GM23338 (cell line): ENCODE results near the gene ANO1. TPM values are rescaled to one million over a fixed set of nuclear protein-coding genes. Genes with fewer than 3 reads are reported as not detected.

Experiments
- ATAC-seq: fragments of 200-7000 bp; cut with Tn5 transposase; 3 replicates; pipeline ENCODE4 v1.9.1; 2020
- DNase-seq: peaks from one replicate; pipeline ENCODE4 v3.0.0-alpha.2; 2015; ENCODE audit warnings: low spot score
- H2AFZ ChIP-seq: fragments of 200-600 bp; sonication (generic); 2 replicates; pipeline ENCODE4 v1.8.0; 2016; ENCODE audit warnings: antibody characterized with exemption, mild to moderate bottlenecking, moderate library complexity
- H3F3A ChIP-seq: fragments of 200-600 bp; sonication (generic); replicated peaks from 2 replicates; pipeline ENCODE4 v1.8.0; 2017; ENCODE audit warnings: antibody characterized with exemption, mixed run types, low read depth
- H3K27ac ChIP-seq: fragments of 200-600 bp; sonication (generic); 2 replicates; pipeline ENCODE4 v1.6.1; 2016; ENCODE audit warnings: low read depth
- H3K27me3 ChIP-seq: fragments of 200-600 bp; sonication (generic); 2 replicates; pipeline ENCODE4 v1.8.0; 2016; ENCODE audit warnings: mild to moderate bottlenecking, mixed run types, moderate library complexity; ENCODE audit not compliant: insufficient read depth
- H3K36me3 ChIP-seq: fragments of 200-600 bp; sonication (generic); 2 replicates; pipeline ENCODE4 v1.8.0; 2016; ENCODE audit warnings: mild to moderate bottlenecking; ENCODE audit not compliant: insufficient read depth
- H3K4me1 ChIP-seq: fragments of 200-600 bp; sonication (generic); 2 replicates; pipeline ENCODE4 v1.8.0; 2016; ENCODE audit warnings: mild to moderate bottlenecking, moderate library complexity; ENCODE audit not compliant: insufficient read depth
- H3K4me2 ChIP-seq: fragments of 200-600 bp; sonication (generic); 2 replicates; pipeline ENCODE4 v1.7.1; 2017; ENCODE audit warnings: mixed run types
- H3K4me3 ChIP-seq: fragments of 200-600 bp; sonication (generic); 2 replicates; pipeline ENCODE4 v1.6.1; 2016; ENCODE audit warnings: mixed run types
- H3K79me2 ChIP-seq: fragments of 200-600 bp; sonication (generic); replicated peaks from 2 replicates; pipeline ENCODE4 v1.8.0; 2017; ENCODE audit warnings: mild to moderate bottlenecking; ENCODE audit not compliant: insufficient read depth
- H3K9me2 ChIP-seq: fragments of 200-600 bp; sonication (generic); 2 replicates; pipeline ENCODE4 v1.8.0; 2017; ENCODE audit not compliant: insufficient read depth
- H4K20me1 ChIP-seq: fragments of 200-600 bp; sonication (generic); replicated peaks from 2 replicates; pipeline ENCODE4 v1.8.0; 2017; ENCODE audit warnings: mild to moderate bottlenecking; ENCODE audit not compliant: insufficient read depth
- H3K27ac Mint-ChIP-seq: 2 replicates; pipeline ENCODE4 v1.8.0; 2020; ENCODE audit warnings: inconsistent platforms, mild to moderate bottlenecking, moderate library complexity, mixed read lengths
- H3K27me3 Mint-ChIP-seq: 3 replicates; pipeline ENCODE4 v1.8.0; 2022; ENCODE audit warnings: low read depth, mild to moderate bottlenecking, moderate library complexity, mixed read lengths, inconsistent platforms; ENCODE audit not compliant: insufficient read depth, poor library complexity
- H3K36me3 Mint-ChIP-seq: 3 replicates; pipeline ENCODE4 v1.8.0; 2021; ENCODE audit warnings: low read depth, mild to moderate bottlenecking, inconsistent platforms, moderate library complexity, mixed read lengths
- H3K4me1 Mint-ChIP-seq: 3 replicates; pipeline ENCODE4 v1.8.0; 2020; ENCODE audit warnings: mild to moderate bottlenecking, inconsistent platforms, mixed read lengths
- H3K4me3 Mint-ChIP-seq: 3 replicates; pipeline ENCODE4 v1.8.0; 2021; ENCODE audit warnings: moderate library complexity, mild to moderate bottlenecking, inconsistent platforms, mixed read lengths
- H3K9me3 Mint-ChIP-seq: 3 replicates; pipeline ENCODE4 v1.8.0; 2020; ENCODE audit warnings: moderate library complexity, mild to moderate bottlenecking, inconsistent platforms, mixed read lengths
- CREB1 ChIP-seq: fragments of 250-450 bp; sonication (Bioruptor Pico); IDR thresholded peaks from 2 replicates; pipeline ENCODE4 v1.5.0; 2020; ENCODE audit warnings: low read depth, mild to moderate bottlenecking, moderate library complexity
- CTCF ChIP-seq, 2 experiments: fragments of 200-600 bp in 1 of 2; sonication (generic) in 1 of 2; conservative IDR thresholded peaks; 2 replicates each; pipeline versions ENCODE4 v1.5.1 to v1.6.1; 2016 to 2017; ENCODE audit warnings: antibody characterized with exemption in 2 of 2, low read depth in 2 of 2, mild to moderate bottlenecking in 2 of 2, moderate library complexity in 1 of 2
- ETS1 ChIP-seq: IDR thresholded peaks from 2 replicates; pipeline ENCODE4 v1.6.1; 2016; ENCODE audit warnings: antibody characterized with exemption
- EZH2 ChIP-seq: fragments of 200-600 bp; sonication (generic); IDR thresholded peaks from one replicate; pipeline ENCODE4 v1.8.0; 2017; ENCODE audit warnings: antibody characterized with exemption, mild to moderate bottlenecking, low read depth; ENCODE audit not compliant: unreplicated experiment
- EZH2phosphoT487 ChIP-seq: fragments of 200-600 bp; sonication (generic); IDR thresholded peaks from one replicate; pipeline ENCODE4 v1.8.1; 2018; ENCODE audit warnings: antibody characterized with exemption; ENCODE audit not compliant: unreplicated experiment
- JUNB ChIP-seq: IDR thresholded peaks from one replicate; pipeline ENCODE4 v1.6.1; 2016; ENCODE audit warnings: antibody characterized with exemption; ENCODE audit not compliant: unreplicated experiment
- NANOG ChIP-seq: IDR thresholded peaks from 2 replicates; pipeline ENCODE4 v1.6.1; 2016; ENCODE audit warnings: antibody characterized with exemption, borderline replicate concordance
- POLR2AphosphoS5 ChIP-seq: IDR thresholded peaks from 2 replicates; pipeline ENCODE4 v1.6.1; 2016; ENCODE audit warnings: antibody characterized with exemption, low read depth
- REST ChIP-seq: IDR thresholded peaks from one replicate; pipeline ENCODE4 v1.6.1; 2018; ENCODE audit warnings: antibody characterized with exemption; ENCODE audit not compliant: unreplicated experiment
- STAT1 ChIP-seq: IDR thresholded peaks from one replicate; pipeline ENCODE4 v1.6.1; 2016; ENCODE audit warnings: antibody characterized with exemption; ENCODE audit not compliant: unreplicated experiment
- ZNF114 ChIP-seq: fragments of 250-450 bp; sonication (Bioruptor Pico); IDR thresholded peaks from 2 replicates; pipeline ENCODE4 v1.5.0; 2020; ENCODE audit warnings: mild to moderate bottlenecking, moderate library complexity
- ZNF462 ChIP-seq: fragments of 250-450 bp; sonication (Bioruptor Pico); IDR thresholded peaks from 2 replicates; pipeline ENCODE4 v1.5.0; 2020; ENCODE audit warnings: mild to moderate bottlenecking, moderate library complexity
- polyA plus RNA-seq: library from polyadenylated mRNA; unstranded; fragments of >200 nt; fragmentation: Nextera tagmentation; extraction: Ambion mirVana; gene quantifications from 2 replicates; pipeline ENCODE4 v1.2.1, GENCODE V29; 2016
- total RNA-seq: library from RNA; depleted of rRNA; stranded (reverse); fragments of >200 nt; shearing (Covaris generic); gene quantifications from 2 replicates; pipeline ENCODE4 v1.2.3, GENCODE V29; 2014

ANO1 gene
- total and polyA plus RNA-seq, 2 experiments from 2014 or later: 1.4 to 3.4 TPM

GRCh38 chr11:70135625-70136059, 57.5 kb downstream of the ANO1 start (continued):
- TF ChIP-seq ZNF114 (CRISPR knock-in tag) (no peak), ETS1 (no peak)

GRCh38 chr11:70137383-70137782, 59.3 kb downstream of the ANO1 start:
- Mint-ChIP-seq H3K27ac (no peak overlapping the region), H3K36me3 (no peaks in the 10 kb centered on the region), H3K27me3 (peaks cover 4% of the 10 kb centered on the region), H3K4me3 (no peak overlapping the region), H3K4me1 (peaks cover 30% of the 10 kb centered on the region), H3K9me3 (no peaks in the 10 kb centered on the region)
- DNase-seq (no peak), ATAC-seq (no peak)
- H3K36me3 ChIP-seq: no peaks in the 10 kb centered on the region
- no peaks in the 10 kb centered on the region for H3K27me3 ChIP-seq
- TF ChIP-seq ZNF462 (CRISPR knock-in tag) (no peak), EZH2phosphoT487 (no peak), STAT1 (no peak), POLR2AphosphoS5 (no peak), REST (no peak), CTCF (conservative IDR thresholded peaks at IDR 0.05; ENCODE audit: low read depth in 2 of 2) (no peak), CREB1 (no peak), ETS1 (no peak), EZH2 (no peak), JUNB (no peak), ZNF114 (CRISPR knock-in tag) (no peak), NANOG (no peak)
- peaks cover 16% of the 10 kb centered on the region for H3K4me1 ChIP-seq
- H3K79me2 ChIP-seq: no peaks in the 10 kb centered on the region
- H4K20me1 ChIP-seq: no peaks in the 10 kb centered on the region
- H3K4me3 ChIP-seq: no peak overlapping the region
- no peaks in the 10 kb centered on the region for H3K9me2 ChIP-seq
- no peak overlapping the region for H3K4me2 ChIP-seq
- no peak overlapping the region for H2AFZ ChIP-seq
- 0 out of 2 replicates have a peak, but pooled peaks cover 4% of the 10 kb centered on the region for H3F3A ChIP-seq
- no peak overlapping the region for H3K27ac ChIP-seq
